Spleen (tissue), 11 donors: ENCODE measurements around the gene MKLN1. TPM values are rescaled to one million over a fixed set of nuclear protein-coding genes. Genes with fewer than 3 reads are reported as not detected.

Experiments used
- DNase-seq: peaks from one replicate; pipeline ENCODE4 v3.0.0-alpha.2; 2020
- H3K27ac ChIP-seq, 8 donors: fragments of 200-600 bp; sonication (generic) in 7 of 8; 1 replicate in 4 of 8; 2 replicates in 4 of 8; pipeline versions ENCODE4 v1.5.0 to v1.8.0; 2016 to 2021; ENCODE audit warnings: inconsistent platforms in 4 of 8, mild to moderate bottlenecking in 4 of 8, moderate library complexity in 1 of 8
- H3K27me3 ChIP-seq, 7 donors: fragments of 200-600 bp; sonication (generic) in 6 of 7; replicated peaks in 1 of 7; 1 replicate in 4 of 7; 2 replicates in 3 of 7; pipeline versions ENCODE4 v1.5.0 to v1.8.0; 2016 to 2021; ENCODE audit warnings: inconsistent platforms in 3 of 7, mild to moderate bottlenecking in 1 of 7
- H3K36me3 ChIP-seq, 6 donors: fragments of 200-600 bp; sonication (generic) in 5 of 6; 1 replicate in 4 of 6; 2 replicates in 2 of 6; pipeline versions ENCODE4 v1.5.0 to v1.8.0; 2016 to 2021; ENCODE audit warnings: inconsistent platforms in 2 of 6
- H3K4me1 ChIP-seq, 6 donors: fragments of 200-600 bp; sonication (generic) in 5 of 6; 1 replicate in 3 of 6; 2 replicates in 3 of 6; pipeline versions ENCODE4 v1.5.0 to v1.8.0; 2016 to 2021; ENCODE audit warnings: inconsistent platforms in 3 of 6
- H3K4me3 ChIP-seq, 8 donors: fragments of 200-600 bp; sonication (generic) in 7 of 8; 1 replicate in 4 of 8; 2 replicates in 4 of 8; pipeline versions ENCODE4 v1.5.0 to v1.8.0; 2016 to 2021; ENCODE audit warnings: inconsistent platforms in 4 of 8, mild to moderate bottlenecking in 4 of 8, moderate library complexity in 2 of 8
- H3K9me3 ChIP-seq, 8 donors: fragments of 200-600 bp; sonication (generic) in 7 of 8; 1 replicate in 4 of 8; 2 replicates in 4 of 8; pipeline versions ENCODE4 v1.5.0 to v1.8.0; 2016 to 2021; ENCODE audit warnings: inconsistent platforms in 4 of 8
- CTCF ChIP-seq, 11 experiments: fragments of 200-600 bp in 7 of 11; fragments of 450-650 bp in 4 of 11; sonication (generic) in 4 of 11; IDR thresholded peaks in 8 of 11; conservative IDR thresholded peaks in 3 of 11; 1 replicate in 7 of 11; 2 replicates in 4 of 11; pipeline versions ENCODE4 v1.4.0 to v1.8.0; 2016 to 2021; ENCODE audit warnings: antibody characterized with exemption in 11 of 11, inconsistent platforms in 4 of 11, mild to moderate bottlenecking in 1 of 11
- POLR2A ChIP-seq, 3 donors: fragments of 450-650 bp; IDR thresholded peaks; one replicate each; pipeline ENCODE4 v1.5.1; 2017; ENCODE audit warnings: antibody characterized with exemption in 3 of 3, mild to moderate bottlenecking in 1 of 3
- POLR2AphosphoS5 ChIP-seq, 3 donors: sonication (generic); formaldehyde crosslinking; IDR thresholded peaks; one replicate each; pipeline ENCODE4 v1.5.1; 2017; ENCODE audit warnings: antibody characterized with exemption in 3 of 3
- WGBS, 5 donors: extraction: QIAGEN DNeasy Blood & Tissue Kit in 3 of 5; methylation state at CpG; one replicate each; pipeline versions ENCODE4 v1.1.5 to v1.1.7; 2013 to 2018; 5-methylcytosine and 5-hydroxymethylcytosine counted together
- intact Hi-C: fragments of 100-400 bp; cut with DNase I; formaldehyde crosslinking; loops from one replicate; pipeline ENCODE4 v1.15.0; 2023; ENCODE audit warnings: low total_unique reads
- polyA plus RNA-seq, 3 donors: library from polyadenylated mRNA; stranded (reverse); fragments of 200-250 nt; gene quantifications; one replicate each; pipeline ENCODE4 v1.2.1, GENCODE V29; 2013
- total RNA-seq, 7 donors: library from RNA; depleted of rRNA in 3 of 7; stranded (reverse); fragments of >200 nt in 3 of 7; fragmentation: NEBNext Ultra II Directional in 4 of 7; extraction: Animal tissue kit (Norgen Biotek cat#: 25700) in 4 of 7; gene quantifications; one replicate each; pipeline versions ENCODE4 v1.1.0 to v1.2.1, GENCODE V29; 2016 to 2021
- donor health status: healthy with polysubstance abuse.
- donor health status: DM: no; HTN: no; CAD: no; lungs with moderate emphysema.
- donor health status: DM: no; HTN: no; CAD: no.
- donor health status: Bipolar disorder and iron deficiency.
- donor health status: healthy.
- donor health status: DM: no; HTN: no; CAD: no.
- donor health status: DM: yes; HTN: yes; CAD: no.

MKLN1 gene
- total and polyA plus RNA-seq, 10 donors: 7.1 to 87.4 (median 66.5) TPM

GRCh38 chr7:131506597-131506996 lies 178.9 kb downstream of the MKLN1 start:
- Histone ChIP-seq H3K27me3 (no peaks in the 10 kb centered on the region), H3K27ac (no peak overlapping the region), H3K4me1 (peaks cover 0 to 42% (median 21%) of the 10 kb centered on the region in 6 donors), H3K4me3 (no peak overlapping the region), H3K9me3 (no peaks in the 10 kb centered on the region), H3K36me3 (peaks cover 0 to 16% (median 0%) of the 10 kb centered on the region in 6 donors)
- 87 to 92% (median 90%) methylated on average over 18 of the region's 18 CpGs for WGBS, 5 donors
- TF ChIP-seq POLR2A (IDR thresholded peaks at IDR 0.05) (no peak), CTCF (IDR thresholded peaks at IDR 0.05 in 8 of 11, conservative IDR thresholded peaks at IDR 0.05 in 3 of 11) (no peak), POLR2AphosphoS5 (IDR thresholded peaks at IDR 0.05) (no peak)
- intact Hi-C loops: no loop called here
- DNase-seq: no peak

GRCh38 chr7:131507592-131508331 lies 180.1 kb downstream of the MKLN1 start:
- Histone ChIP-seq H3K36me3 (peaks cover 0 to 16% (median 0%) of the 10 kb centered on the region in 6 donors), H3K27me3 (no peaks in the 10 kb centered on the region), H3K4me1 (peaks cover 0 to 40% (median 17%) of the 10 kb centered on the region in 6 donors), H3K9me3 (no peaks in the 10 kb centered on the region), H3K4me3 (no peak overlapping the region), H3K27ac (no peak overlapping the region)
- intact Hi-C loops: loop anchor here (2.0 kb wide), 1 partner anchor 147 kb away; no protein-coding TSS in a partner anchor
- 28 to 46% (median 33%) methylated on average over 10 to 14 of the region's 14 CpGs for WGBS, 5 donors
- TF ChIP-seq POLR2AphosphoS5 (IDR thresholded peaks at IDR 0.05) (peak; percentile 46 to 66 (median 62)), POLR2A (IDR thresholded peaks at IDR 0.05) (no peak), CTCF (IDR thresholded peaks at IDR 0.05 in 8 of 11, conservative IDR thresholded peaks at IDR 0.05 in 3 of 11) (peak; percentile 47 to 90 (median 80))
- peak; percentile 95 for DNase-seq

- Histone ChIP-seq H3K27ac (no peak overlapping the region), H3K27me3 (no peaks in the 10 kb centered on the region), H3K36me3 (peaks cover 0 to 16% (median 0%) of the 10 kb centered on the region in 6 donors), H3K4me1 (peaks cover 3 to 40% (median 17%) of the 10 kb centered on the region in 6 donors), H3K9me3 (no peaks in the 10 kb centered on the region), H3K4me3 (no peak overlapping the region)
- 69 to 83% (median 77%) methylated on average over 10 of the region's 10 CpGs for WGBS, 5 donors
- intact Hi-C loops: loop anchor here (2.0 kb wide), 1 partner anchor 146 kb away; no protein-coding TSS in a partner anchor
- no peak for DNase-seq
- TF ChIP-seq POLR2A (IDR thresholded peaks at IDR 0.05) (no peak), CTCF (IDR thresholded peaks at IDR 0.05 in 8 of 11, conservative IDR thresholded peaks at IDR 0.05 in 3 of 11) (no peak), POLR2AphosphoS5 (IDR thresholded peaks at IDR 0.05) (no peak)
Observed at GRCh38 chr7:131508754-131509486, 181.2 kb downstream of the MKLN1 start.

- TF ChIP-seq POLR2A (IDR thresholded peaks at IDR 0.05) (no peak), POLR2AphosphoS5 (IDR thresholded peaks at IDR 0.05) (no peak), CTCF (IDR thresholded peaks at IDR 0.05 in 8 of 11, conservative IDR thresholded peaks at IDR 0.05 in 3 of 11) (no peak)
- WGBS, 5 donors: 94 to 97% (median 97%) methylated on average over 8 of the region's 8 CpGs
- Histone ChIP-seq H3K36me3 (peaks cover 0 to 16% (median 0%) of the 10 kb centered on the region in 6 donors), H3K27ac (no peak overlapping the region), H3K4me1 (peaks cover 3 to 39% (median 17%) of the 10 kb centered on the region in 6 donors), H3K27me3 (no peaks in the 10 kb centered on the region), H3K4me3 (no peak overlapping the region), H3K9me3 (no peaks in the 10 kb centered on the region)
- no peak for DNase-seq
- intact Hi-C loops: loop anchor here (2.0 kb wide), 1 partner anchor 145 kb away; no protein-coding TSS in a partner anchor
Observed at GRCh38 chr7:131509781-131510180, 182.1 kb downstream of the MKLN1 start.
